HG02885 (cell line): ENCODE results near the gene FEZ2.

Experiments used
- ATAC-seq: cut with Tn5 transposase; IDR thresholded peaks from one replicate; pipeline ENCODE4 v1.9.1; 2021; ENCODE audit warnings: mild to moderate bottlenecking; ENCODE audit not compliant: unreplicated experiment, poor library complexity

Gene FEZ2

GRCh38 chr2:36564377-36564930, 33.5 kb downstream of the FEZ2 start:
- ATAC-seq: no peak

- ATAC-seq: no peak
Observed at GRCh38 chr2:36562973-36563532, 34.9 kb downstream of the FEZ2 start.

GRCh38 chr2:36562240-36562639, 35.7 kb downstream of the FEZ2 start:
- ATAC-seq: no peak

DNA sequence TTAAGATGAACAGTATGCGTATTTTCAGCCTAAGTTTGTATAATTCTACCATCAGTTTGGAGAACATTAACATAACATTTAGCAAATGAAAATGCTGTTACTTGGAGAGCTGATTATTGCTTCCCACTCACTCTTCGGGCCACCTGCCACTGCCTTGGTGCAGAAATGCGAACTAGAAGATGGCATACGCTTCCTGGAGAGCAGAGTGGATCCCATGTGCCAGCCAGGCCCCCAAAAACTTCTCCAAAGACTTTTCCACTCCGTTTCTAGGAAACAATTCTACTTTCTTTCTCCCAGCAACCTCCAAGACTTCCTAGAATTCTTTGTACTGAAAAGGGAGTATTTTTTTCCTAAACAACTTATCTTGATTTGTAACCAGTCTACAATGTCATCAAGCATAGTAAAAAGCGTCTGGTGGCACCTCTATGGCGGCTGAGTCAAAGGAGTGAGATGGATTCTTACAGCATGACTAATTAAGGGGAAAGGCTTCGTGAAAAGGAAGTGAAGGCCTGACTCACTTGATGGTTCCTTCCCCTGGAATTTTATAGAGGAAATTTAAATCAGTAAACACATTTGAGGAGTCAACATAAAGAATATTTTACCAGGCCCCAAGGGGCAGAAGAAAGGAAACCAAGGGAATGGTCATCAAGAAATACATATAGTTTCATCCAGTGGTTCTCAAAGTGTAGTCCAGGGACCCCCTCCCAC, 36.6 kb downstream of the FEZ2 start:
- ATAC-seq: no peak

GRCh38 chr2:36560726-36561125, 37.2 kb downstream of the FEZ2 start:
- no peak for ATAC-seq

- ATAC-seq: no peak
Observed at GRCh38 chr2:36559221-36559942, 38.6 kb downstream of the FEZ2 start.

DNA sequence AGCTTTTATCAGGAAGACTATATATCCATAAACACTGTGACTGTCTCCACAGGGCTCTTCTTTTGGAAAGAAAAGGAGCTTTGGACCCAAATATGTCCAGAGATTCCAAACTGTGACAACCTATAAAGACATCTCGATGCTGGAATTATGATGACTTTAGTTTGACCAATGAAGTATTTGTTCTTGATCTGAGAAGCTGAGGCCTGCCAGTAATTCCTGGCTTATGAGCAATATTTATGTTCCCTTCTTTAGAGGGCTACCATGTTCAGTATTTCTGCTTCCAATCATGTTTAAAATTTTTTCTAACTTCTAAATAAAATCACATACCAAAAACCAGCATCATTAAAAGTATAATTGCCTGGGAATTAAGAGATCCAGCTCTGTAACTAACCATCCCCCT, 41.1 kb downstream of the FEZ2 start:
- no peak for ATAC-seq

GRCh38 chr2:36555789-36556188, 42.2 kb downstream of the FEZ2 start:
- no peak for ATAC-seq

GRCh38 chr2:36554531-36554930, 43.4 kb downstream of the FEZ2 start:
- ATAC-seq: no peak

DNA sequence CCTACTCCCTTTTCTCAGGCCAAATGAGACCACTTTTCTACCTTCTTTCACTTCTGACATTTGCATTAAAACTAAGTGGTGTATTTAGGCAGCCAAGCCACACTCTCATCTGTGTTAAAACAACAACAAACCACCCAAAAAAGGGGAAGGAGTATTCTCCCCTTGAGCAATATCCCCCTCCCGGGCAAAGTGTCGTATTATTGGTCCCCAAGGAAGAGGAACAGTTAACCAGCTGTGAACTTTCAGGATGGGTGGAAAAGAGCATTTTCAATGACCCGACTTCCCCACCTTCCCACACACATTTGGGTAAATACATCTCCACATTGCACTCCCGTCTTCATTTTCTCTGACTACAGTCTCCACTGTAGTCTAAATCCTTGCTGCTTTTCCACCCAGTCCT, 44.3 kb downstream of the FEZ2 start:
- ATAC-seq: no peak

DNA sequence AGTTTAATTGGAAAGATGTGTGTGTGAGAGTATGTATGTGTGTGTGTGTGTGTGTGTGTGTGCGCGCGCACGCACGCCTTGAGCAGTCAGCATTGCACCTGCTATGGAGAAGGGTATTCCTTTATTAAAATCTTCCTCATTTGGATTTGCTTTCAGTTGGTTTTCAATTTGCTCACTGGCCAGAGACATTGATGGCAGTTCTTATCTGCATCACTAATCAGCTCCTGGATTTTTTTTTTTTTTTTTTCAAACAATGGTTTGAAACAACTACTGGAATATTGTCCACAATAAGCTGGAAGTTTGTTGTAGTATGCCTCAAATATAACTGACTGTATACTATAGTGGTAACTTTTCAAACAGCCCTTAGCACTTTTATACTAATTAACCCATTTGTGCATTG, 48.0 kb downstream of the FEZ2 start:
- no peak for ATAC-seq

- no peak for ATAC-seq
Observed at GRCh38 chr2:36549165-36549574, 48.8 kb downstream of the FEZ2 start.

- no peak for ATAC-seq
Observed at GRCh38 chr2:36547906-36548305, 50.1 kb downstream of the FEZ2 start.

DNA sequence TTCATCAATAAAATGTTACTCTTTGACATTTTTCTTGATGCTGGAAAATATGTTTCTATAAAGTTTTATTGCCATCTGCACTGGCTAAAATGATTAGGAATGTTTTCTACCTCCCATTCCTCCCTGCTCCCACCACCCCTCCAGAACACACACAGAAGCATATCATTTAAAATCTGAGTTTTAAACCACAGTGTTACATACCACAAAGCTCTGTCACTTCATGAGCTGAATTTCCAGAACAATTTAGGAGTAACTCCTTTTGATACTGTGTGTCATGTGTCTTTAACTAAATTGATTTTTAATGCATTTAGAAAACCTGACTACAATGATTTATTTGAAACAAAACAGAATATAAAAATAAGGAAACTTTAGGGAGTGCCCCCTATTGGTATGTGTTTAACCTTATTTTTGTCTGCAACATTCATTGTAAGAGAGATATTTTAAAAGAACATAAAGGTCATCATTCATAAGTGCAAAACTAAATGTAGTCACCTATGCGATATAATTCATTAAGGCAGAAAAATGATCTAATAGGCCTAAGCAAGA, 52.0 kb downstream of the FEZ2 start:
- no peak for ATAC-seq

DNA sequence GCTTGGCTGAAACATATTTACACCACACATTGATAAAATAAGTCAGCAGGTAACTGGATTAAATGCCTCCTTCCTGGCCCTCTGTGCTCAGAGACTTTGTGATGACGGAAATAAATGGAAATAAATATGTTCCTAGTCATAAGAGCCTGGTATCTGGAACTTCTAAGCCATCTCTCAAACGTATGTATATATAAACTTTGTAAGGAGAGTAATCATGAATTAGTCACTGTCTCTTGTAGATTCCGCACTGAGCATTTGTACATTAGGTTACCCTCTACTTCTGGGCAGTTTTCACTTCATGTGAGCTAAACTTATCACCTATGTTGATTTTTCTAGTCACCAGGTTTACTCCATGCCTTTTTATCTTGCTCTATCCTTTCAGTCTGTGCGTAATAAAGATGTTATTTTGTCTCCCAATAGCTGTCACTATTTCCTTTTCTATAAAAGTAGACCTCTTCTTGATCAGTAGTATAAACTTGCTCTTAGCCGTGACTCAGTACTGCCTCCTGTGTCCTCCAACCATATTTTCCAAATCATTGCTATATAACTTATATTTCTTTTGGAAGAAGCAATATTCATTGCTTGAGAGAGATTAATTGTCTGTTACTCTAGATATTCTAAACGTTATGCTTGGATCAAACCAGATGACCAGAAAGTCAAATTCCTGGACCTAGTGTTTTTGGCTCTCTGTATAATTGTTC, 53.2 kb downstream of the FEZ2 start:
- no peak for ATAC-seq

GRCh38 chr2:36541891-36542595, 55.9 kb downstream of the FEZ2 start:
- ATAC-seq: no peak

DNA sequence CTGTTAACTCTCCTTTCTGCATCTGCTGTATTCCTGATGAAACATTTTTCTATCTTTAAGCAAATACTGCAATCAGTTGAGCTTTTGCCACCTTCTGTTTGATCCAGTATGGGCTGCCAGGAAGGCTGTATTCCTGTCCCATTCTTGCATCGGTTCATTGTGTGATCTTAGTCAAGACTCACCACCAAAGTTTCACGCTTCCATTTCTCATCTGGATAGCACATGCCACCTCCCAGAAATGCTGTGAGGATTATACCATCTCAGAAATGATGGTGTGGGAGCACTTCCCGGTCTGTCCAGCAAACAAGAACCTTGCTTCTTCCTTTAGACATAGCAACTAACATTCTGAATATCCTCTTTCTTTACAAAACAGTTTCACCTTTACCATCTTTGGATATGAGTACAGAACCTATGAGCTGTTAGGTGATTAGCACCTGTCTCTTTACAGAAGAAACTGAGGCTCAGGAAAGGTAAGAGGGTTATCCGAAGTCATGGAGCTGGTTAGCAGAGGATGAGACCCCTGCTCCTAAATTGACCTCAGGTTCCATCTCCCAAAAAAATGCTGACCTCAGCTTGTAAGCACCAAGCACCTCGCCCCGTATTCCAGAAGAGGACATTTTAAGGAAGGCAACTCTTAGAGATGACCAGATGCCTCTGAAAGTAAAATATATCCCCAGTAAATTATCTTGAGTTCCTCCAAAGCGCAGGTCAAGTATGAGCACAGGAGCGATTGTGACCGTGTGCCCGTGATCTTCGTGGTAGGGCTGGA, 56.8 kb downstream of the FEZ2 start:
- no peak for ATAC-seq

- ATAC-seq: peak; percentile 65
Observed at GRCh38 chr2:36539631-36540030, 58.3 kb downstream of the FEZ2 start.

DNA sequence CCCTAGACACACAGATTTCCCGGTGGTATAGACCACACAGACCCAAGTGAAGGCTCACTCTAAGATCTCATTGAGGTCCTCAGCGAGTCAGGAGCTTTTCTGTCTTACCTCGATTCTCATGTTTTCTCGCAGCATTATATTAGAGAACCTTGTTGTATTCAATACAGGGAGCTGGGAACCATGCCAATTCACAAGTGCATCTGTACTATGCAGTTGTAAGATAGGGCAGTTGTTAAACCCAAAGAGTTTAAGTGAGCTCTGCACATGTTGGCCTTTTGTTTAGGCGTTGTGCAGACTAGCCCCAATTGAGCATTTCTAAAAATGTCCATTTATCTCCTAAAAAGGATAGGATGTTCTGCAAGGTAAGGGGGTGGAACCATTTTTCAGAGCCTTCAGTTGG, 59.6 kb downstream of the FEZ2 start:
- ATAC-seq: no peak
